Mesenchymal stem cell (in vitro differentiated cells and primary cell): ENCODE data around the gene MARK4.
A peak's percentile ranks its signal among the peaks of the same experiment; 100 is the strongest.

Experiments used
- DNase-seq: peaks from one replicate; pipeline ENCODE4 v3.0.0-alpha.2; 2013
- H2AFZ ChIP-seq: one replicate; pipeline ENCODE4 v1.6.1; 2013; ENCODE audit warnings: low read depth, mild to moderate bottlenecking, control low read depth, inconsistent platforms, low read length, moderate library complexity
- H2AK5ac ChIP-seq: 2 replicates; pipeline ENCODE4 v1.6.1; 2013; ENCODE audit warnings: low read length, moderate library complexity, mild to moderate bottlenecking, inconsistent platforms; ENCODE audit not compliant: severe bottlenecking
- H2BK120ac ChIP-seq: one replicate; pipeline ENCODE4 v1.6.1; 2013; ENCODE audit warnings: low read depth, mild to moderate bottlenecking, inconsistent platforms, low read length, moderate library complexity
- H2BK12ac ChIP-seq, 2 experiments: one replicate each; pipeline ENCODE4 v1.6.1; 2013; ENCODE audit warnings: inconsistent platforms in 2 of 2, low read length in 2 of 2, mild to moderate bottlenecking in 2 of 2, moderate library complexity in 2 of 2, control low read depth in 1 of 2
- H2BK15ac ChIP-seq: one replicate; pipeline ENCODE4 v1.6.1; 2013; ENCODE audit warnings: mild to moderate bottlenecking, low read depth, inconsistent platforms; ENCODE audit not compliant: poor library complexity, severe bottlenecking
- H2BK5ac ChIP-seq: 2 replicates; pipeline ENCODE4 v1.6.1; 2013; ENCODE audit warnings: low read depth, mild to moderate bottlenecking, low read length, control low read depth, inconsistent platforms; ENCODE audit not compliant: poor library complexity, severe bottlenecking
- H3K14ac ChIP-seq, 2 experiments: one replicate each; pipeline ENCODE4 v1.6.1; 2013; ENCODE audit warnings: inconsistent platforms in 2 of 2, low read length in 2 of 2, control low read depth in 1 of 2, mild to moderate bottlenecking in 1 of 2, moderate library complexity in 1 of 2
- H3K18ac ChIP-seq, 2 experiments: one replicate each; pipeline ENCODE4 v1.6.1; 2013; ENCODE audit warnings: inconsistent platforms in 2 of 2, low read length in 2 of 2, control low read depth in 1 of 2, low read depth in 1 of 2, mild to moderate bottlenecking in 1 of 2
- H3K23ac ChIP-seq, 2 experiments: one replicate each; pipeline ENCODE4 v1.6.1; 2013; ENCODE audit warnings: inconsistent platforms in 2 of 2, low read length in 2 of 2, mild to moderate bottlenecking in 2 of 2, moderate library complexity in 2 of 2, control low read depth in 1 of 2
- H3K27ac ChIP-seq: 2 replicates; pipeline ENCODE4 v1.5.1; 2013; ENCODE audit warnings: mild to moderate bottlenecking, moderate library complexity, low read length, control low read depth, inconsistent platforms; ENCODE audit not compliant: poor library complexity, severe bottlenecking
- H3K27me3 ChIP-seq, 2 experiments: 2 replicates each; pipeline versions ENCODE4 v1.6.1 to v1.7.0; 2013; ENCODE audit warnings: low read length in 2 of 2, mild to moderate bottlenecking in 2 of 2, moderate library complexity in 2 of 2, control low read depth in 1 of 2, inconsistent platforms in 1 of 2; ENCODE audit not compliant: control insufficient read depth in 1 of 2, insufficient read depth in 1 of 2
- H3K36me3 ChIP-seq, 2 experiments: 2 replicates each; pipeline versions ENCODE4 v1.6.1 to v1.7.0; 2013; ENCODE audit warnings: low read length in 2 of 2, control low read depth in 1 of 2, inconsistent platforms in 1 of 2, low read depth in 1 of 2, mild to moderate bottlenecking in 1 of 2; ENCODE audit not compliant: insufficient read depth in 2 of 2, control insufficient read depth in 1 of 2
- H3K4ac ChIP-seq, 2 experiments: one replicate each; pipeline ENCODE4 v1.6.1; 2013; ENCODE audit warnings: inconsistent platforms in 2 of 2, low read length in 2 of 2, mild to moderate bottlenecking in 2 of 2, moderate library complexity in 2 of 2, control low read depth in 1 of 2, low read depth in 1 of 2
- H3K4me1 ChIP-seq: 2 replicates; pipeline ENCODE4 v1.6.1; 2013; ENCODE audit warnings: low read depth, low read length, control low read depth; ENCODE audit not compliant: control insufficient read depth, insufficient read depth
- H3K4me2 ChIP-seq: 2 replicates; pipeline ENCODE4 v1.6.1; 2013; ENCODE audit warnings: low read length, mild to moderate bottlenecking, inconsistent platforms; ENCODE audit not compliant: poor library complexity, severe bottlenecking
- H3K4me3 ChIP-seq, 2 experiments: 2 replicates each; pipeline versions ENCODE4 v1.5.1 to v1.7.0; 2013; ENCODE audit warnings: low read length in 2 of 2, mild to moderate bottlenecking in 2 of 2, control low read depth in 1 of 2, low read depth in 1 of 2; ENCODE audit not compliant: insufficient read depth in 1 of 2
- H3K79me1 ChIP-seq: replicated peaks from 2 replicates; pipeline ENCODE4 v1.6.1; 2013; ENCODE audit warnings: mild to moderate bottlenecking, control low read depth, low read length, inconsistent platforms; ENCODE audit not compliant: poor library complexity, severe bottlenecking
- H3K9ac ChIP-seq: 2 replicates; pipeline ENCODE4 v1.7.0; 2013; ENCODE audit warnings: mild to moderate bottlenecking, low read length, moderate library complexity
- H3K9me3 ChIP-seq: 2 replicates; pipeline ENCODE4 v1.7.0; 2013; ENCODE audit warnings: mild to moderate bottlenecking, low read length; ENCODE audit not compliant: control insufficient read depth
- H4K8ac ChIP-seq: one replicate; pipeline ENCODE4 v1.6.1; 2013; ENCODE audit warnings: inconsistent platforms, mild to moderate bottlenecking, low read length, moderate library complexity
- H4K91ac ChIP-seq: one replicate; pipeline ENCODE4 v1.6.1; 2013; ENCODE audit warnings: mild to moderate bottlenecking, low read length, inconsistent platforms
- WGBS: methylation state at CpG from one replicate; pipeline ENCODE4 v1.1.7; 2013; ENCODE audit warnings: mixed read lengths; 5-methylcytosine and 5-hydroxymethylcytosine counted together

The MARK4 gene

GRCh38 chr19:45211751-45212381, 39.2 kb upstream of the MARK4 start:
- peak; percentile 57 for DNase-seq
- Histone ChIP-seq H2BK12ac (peak overlapping the region in 1 of 2 experiments; percentile 61), H3K27me3 (peaks cover 24 to 40% of the 10 kb centered on the region in 2 experiments), H3K79me1 (no peaks in the 10 kb centered on the region), H2BK5ac (no peak overlapping the region), H3K27ac (no peak overlapping the region), H3K23ac (no peak overlapping the region), H3K4me3 (no peak overlapping the region), H3K4me1 (peaks cover 15% of the 10 kb centered on the region), H2AK5ac (no peak overlapping the region), H3K14ac (peak overlapping the region in 1 of 2 experiments; percentile 64), H3K9me3 (no peaks in the 10 kb centered on the region), H3K4ac (peak overlapping the region in 1 of 2 experiments; percentile 16), H3K9ac (no peak overlapping the region), H2AFZ (peak overlapping the region; percentile 49), H3K36me3 (peaks cover 0 to 4% of the 10 kb centered on the region in 2 experiments), H4K8ac (peak overlapping the region; percentile 35), H2BK120ac (peak overlapping the region; percentile 49), H4K91ac (peak overlapping the region; percentile 9), H2BK15ac (peak overlapping the region; percentile 15), H3K18ac (peak overlapping the region in 1 of 2 experiments; percentile 77), H3K4me2 (no peak overlapping the region)
- WGBS, result 55% methylated on average over 11 of the region's 17 CpGs

- no peak overlapping the region for H3K14ac ChIP-seq
- no peak overlapping the region for H3K27ac ChIP-seq
- H3K79me1 ChIP-seq, result no peaks in the 10 kb centered on the region
- H2AFZ ChIP-seq, result no peak overlapping the region
- H2BK5ac ChIP-seq, result no peak overlapping the region
- H3K36me3 ChIP-seq, result peaks cover 0 to 4% of the 10 kb centered on the region in 2 experiments
- no peak overlapping the region for H2AK5ac ChIP-seq
- no peak overlapping the region for H3K9ac ChIP-seq
- H3K18ac ChIP-seq, result no peak overlapping the region
- no peak overlapping the region for H4K8ac ChIP-seq
- H2BK15ac ChIP-seq, result no peak overlapping the region
- peak overlapping the region in 1 of 2 experiments; percentile 29 for H2BK12ac ChIP-seq
- no peak overlapping the region for H2BK120ac ChIP-seq
- H4K91ac ChIP-seq, result peak overlapping the region; percentile 34
- no peak overlapping the region for H3K23ac ChIP-seq
- H3K4me2 ChIP-seq, result no peak overlapping the region
- WGBS, result 81% methylated on average over 23 of the region's 23 CpGs
- H3K9me3 ChIP-seq, result no peaks in the 10 kb centered on the region
- peaks cover 21% of the 10 kb centered on the region for H3K4me1 ChIP-seq
- peaks cover 36 to 52% of the 10 kb centered on the region in 2 experiments for H3K27me3 ChIP-seq
- no peak overlapping the region for H3K4me3 ChIP-seq
- no peak for DNase-seq
- H3K4ac ChIP-seq, result no peak overlapping the region
These were observed 38.0 kb upstream of the MARK4 start for GRCh38 chr19:45213031-45213430.

- peak overlapping the region; percentile 12 for H3K4me2 ChIP-seq
- peaks cover 52 to 75% of the 10 kb centered on the region in 2 experiments for H3K27me3 ChIP-seq
- H4K8ac ChIP-seq, result peak overlapping the region; percentile 80
- no peaks in the 10 kb centered on the region for H3K9me3 ChIP-seq
- H3K23ac ChIP-seq, result no peak overlapping the region
- H4K91ac ChIP-seq, result peak overlapping the region; percentile 78
- no peak overlapping the region for H2BK12ac ChIP-seq
- no peak overlapping the region for H2BK15ac ChIP-seq
- WGBS, result 58% methylated on average over 35 of the region's 35 CpGs
- no peak overlapping the region for H3K14ac ChIP-seq
- H3K4ac ChIP-seq, result no peak overlapping the region
- no peak overlapping the region for H2BK120ac ChIP-seq
- H2BK5ac ChIP-seq, result no peak overlapping the region
- no peaks in the 10 kb centered on the region for H3K79me1 ChIP-seq
- no peak overlapping the region for H3K18ac ChIP-seq
- H2AK5ac ChIP-seq, result no peak overlapping the region
- no peak overlapping the region for H3K4me3 ChIP-seq
- H3K9ac ChIP-seq, result no peak overlapping the region
- peaks cover 0 to 4% of the 10 kb centered on the region in 2 experiments for H3K36me3 ChIP-seq
- peaks cover 21% of the 10 kb centered on the region for H3K4me1 ChIP-seq
- no peak for DNase-seq
- H3K27ac ChIP-seq, result no peak overlapping the region
- no peak overlapping the region for H2AFZ ChIP-seq
These were observed 35.5 kb upstream of the MARK4 start for GRCh38 chr19:45215391-45216191.

GRCh38 chr19:45216667-45217066, 34.4 kb upstream of the MARK4 start:
- Histone ChIP-seq H2BK5ac (no peak overlapping the region), H2AFZ (no peak overlapping the region), H3K9me3 (no peaks in the 10 kb centered on the region), H4K91ac (no peak overlapping the region), H2AK5ac (no peak overlapping the region), H3K14ac (no peak overlapping the region), H2BK15ac (no peak overlapping the region), H3K18ac (no peak overlapping the region), H4K8ac (no peak overlapping the region), H3K4me2 (no peak overlapping the region), H2BK120ac (no peak overlapping the region), H3K9ac (no peak overlapping the region), H3K23ac (no peak overlapping the region), H3K36me3 (peaks cover 0 to 4% of the 10 kb centered on the region in 2 experiments), H3K4me1 (peaks cover 19% of the 10 kb centered on the region), H3K79me1 (no peaks in the 10 kb centered on the region), H3K4ac (no peak overlapping the region), H3K4me3 (no peak overlapping the region), H3K27ac (no peak overlapping the region), H3K27me3 (peaks cover 56 to 80% of the 10 kb centered on the region in 2 experiments), H2BK12ac (no peak overlapping the region)
- DNase-seq, result no peak
- WGBS, result 70% methylated on average over 6 of the region's 6 CpGs
